ENCODE data around the gene TAT.
A peak's percentile ranks its signal among the peaks of the same experiment; 100 is the strongest.
"Not testable (repeated sequence)": the region's sequence is repeated elsewhere in the genome, so short reads cannot be mapped to it uniquely, and the experiment has no call there.

The TAT gene

GRCh38 chr16:71576971-71577370 lies at the start of gene TAT:
TAT (minus strand) TSS chr16:71577092; CDS start chr16:71576415, 677 bp downstream.
- no peak for DNase-seq

- no peak for DNase-seq
These were observed 49.3 kb upstream of the TAT start, which contains the start of gene MARVELD3 for GRCh38 chr16:71626018-71626857. MARVELD3 (plus strand) TSS chr16:71626184; CDS start chr16:71626230, 46 bp downstream.

DNA sequence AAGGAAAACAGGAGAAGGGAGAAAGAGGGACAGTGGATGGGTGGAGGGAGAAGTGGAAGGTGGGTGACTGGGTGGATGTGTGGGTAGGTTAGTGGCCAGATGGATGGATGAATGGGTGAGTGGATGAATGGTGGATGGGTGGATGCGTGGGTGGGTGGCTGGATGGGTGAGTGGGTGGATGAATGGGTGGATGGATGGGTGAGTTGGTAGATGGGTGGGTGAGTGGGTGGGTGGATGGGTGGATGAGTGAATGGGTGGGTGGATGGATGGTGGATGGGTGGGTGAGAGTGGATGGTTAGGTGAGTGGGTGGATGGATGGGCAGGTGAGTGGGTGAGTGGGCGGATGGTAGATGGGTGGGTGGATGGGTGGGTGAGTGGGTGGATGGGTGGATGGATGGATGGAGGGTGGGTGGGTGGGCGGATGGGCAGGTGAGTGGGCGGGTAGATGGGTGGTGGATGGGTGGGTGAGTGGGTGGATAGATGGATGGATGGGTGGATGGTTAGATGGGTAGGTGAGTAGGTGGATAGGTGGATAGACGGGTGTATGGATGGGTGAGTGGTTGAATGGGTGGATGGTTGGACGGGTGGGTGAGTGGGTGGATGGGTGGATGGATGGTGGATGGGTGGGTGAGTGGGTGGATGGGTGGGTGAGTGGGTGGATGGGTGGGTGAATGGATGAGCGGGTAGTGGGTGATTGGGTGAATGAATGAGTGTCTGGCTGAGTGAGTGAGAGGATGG lies 48.4 kb upstream of the TAT start:
- no peak for DNase-seq

DNA sequence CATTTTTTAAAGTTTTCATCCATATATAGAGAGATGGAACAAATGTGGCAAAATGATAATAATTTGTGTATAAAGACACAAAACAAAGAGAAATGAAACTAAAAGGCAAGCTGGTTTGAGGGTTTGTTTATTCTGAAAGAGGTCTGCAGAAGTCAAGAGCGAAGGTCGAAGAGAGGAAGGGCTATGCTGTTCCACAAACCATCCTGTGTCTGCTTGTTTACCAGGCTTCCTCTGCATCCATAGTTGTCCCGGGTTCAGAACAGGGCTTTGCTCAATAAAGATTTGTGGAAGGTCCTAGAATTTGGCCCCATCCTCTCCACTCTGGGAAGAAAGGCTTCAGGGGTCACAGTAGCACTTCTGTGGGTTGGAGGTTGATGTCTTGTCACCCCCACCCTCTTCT lies 46.7 kb upstream of the TAT start:
- no peak for DNase-seq

GRCh38 chr16:71622088-71622487 lies 45.2 kb upstream of the TAT start:
- DNase-seq = no peak

DNA sequence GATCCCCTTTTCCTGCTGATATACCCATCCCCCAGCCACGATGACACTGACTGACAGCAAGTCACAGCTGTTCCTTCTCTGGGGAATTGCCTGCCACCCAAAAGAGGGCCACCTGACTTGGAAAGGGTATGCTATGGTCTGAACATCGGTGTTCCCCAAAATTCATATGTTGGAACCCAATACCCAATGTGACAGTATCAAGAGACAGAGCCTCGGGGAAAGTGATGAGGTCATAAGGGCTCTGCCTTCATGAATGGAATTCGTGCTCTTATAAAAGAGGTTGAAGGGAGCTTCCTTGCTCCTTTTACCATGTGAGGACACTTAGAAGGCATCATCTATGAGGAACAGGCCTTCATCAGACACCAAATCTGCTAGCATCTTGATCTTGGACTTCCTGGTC lies 41.5 kb upstream of the TAT start:
- DNase-seq = no peak

DNA sequence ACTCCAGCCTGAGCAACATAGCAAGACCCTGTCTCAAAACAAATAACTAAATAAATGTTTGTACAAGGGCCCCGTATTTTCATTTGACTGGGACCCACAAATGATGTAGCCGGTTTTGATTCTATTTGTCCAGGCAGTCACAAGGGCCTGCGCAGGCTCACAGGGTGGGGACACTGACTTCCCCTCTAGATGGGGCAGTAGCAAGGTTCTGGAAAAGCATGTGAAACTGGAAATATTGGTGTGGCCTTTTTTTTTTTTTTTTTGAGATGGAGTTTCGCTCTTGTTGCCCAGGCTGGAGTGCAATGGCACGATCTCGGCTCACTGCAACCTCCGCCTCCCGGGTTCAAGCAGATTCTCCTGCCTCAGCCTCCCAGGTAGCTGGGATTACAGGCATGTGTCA lies 38.1 kb upstream of the TAT start:
- not testable (repeated sequence) for DNase-seq

GRCh38 chr16:71610936-71611871 lies 34.3 kb upstream of the TAT start:
- peak; percentile 47 for DNase-seq

- no peak for DNase-seq
These were observed 33.6 kb upstream of the TAT start for GRCh38 chr16:71610447-71610846.

GRCh38 chr16:71609066-71609465 lies 32.2 kb upstream of the TAT start:
- no peak for DNase-seq

DNA sequence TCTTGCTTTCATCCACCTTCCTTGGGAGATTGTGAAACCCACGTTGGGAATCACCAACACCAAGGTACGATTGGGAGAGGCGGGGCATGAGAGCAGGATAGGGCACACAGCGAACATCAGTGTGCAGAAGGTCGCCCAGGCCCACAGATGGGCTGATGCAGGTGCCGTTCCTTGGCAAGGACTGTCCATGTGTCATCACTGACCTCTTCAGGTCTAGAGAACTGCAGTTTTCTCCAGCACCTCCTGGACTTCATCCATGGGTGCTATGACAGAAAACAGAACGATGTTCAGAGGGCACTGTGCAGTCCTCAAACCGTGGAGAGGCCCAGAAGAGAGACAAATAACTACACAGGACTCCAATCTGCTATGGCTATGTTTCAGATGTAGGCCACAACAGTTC lies 23.9 kb upstream of the TAT start:
- no peak for DNase-seq

DNA sequence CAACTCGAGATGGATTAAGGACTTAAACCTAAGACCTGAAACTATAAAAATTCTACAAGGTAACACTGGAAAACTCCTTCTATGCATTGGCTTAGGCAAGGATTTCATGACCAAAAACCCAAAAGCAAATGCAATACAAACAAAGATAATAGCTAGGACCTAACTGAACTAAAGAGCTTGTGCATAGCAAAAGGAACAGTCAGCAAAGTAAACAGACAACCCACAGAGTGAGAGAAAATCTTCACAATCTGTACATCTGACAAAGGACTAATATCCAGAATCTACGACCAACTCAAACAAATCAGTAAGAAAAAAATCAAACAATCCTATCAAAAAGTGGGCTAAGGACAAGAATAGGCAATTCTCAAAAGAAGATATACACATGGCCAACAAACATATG lies 21.5 kb upstream of the TAT start:
- DNase-seq = not testable (repeated sequence)

GRCh38 chr16:71595340-71595826 lies 18.5 kb upstream of the TAT start:
- DNase-seq = not testable (repeated sequence)

- no peak for DNase-seq
These were observed 17.2 kb upstream of the TAT start for GRCh38 chr16:71594000-71594646.

GRCh38 chr16:71593048-71593999 lies 16.4 kb upstream of the TAT start:
- DNase-seq = no peak

- no peak for DNase-seq
These were observed 15.0 kb upstream of the TAT start for GRCh38 chr16:71591917-71592316.

DNA sequence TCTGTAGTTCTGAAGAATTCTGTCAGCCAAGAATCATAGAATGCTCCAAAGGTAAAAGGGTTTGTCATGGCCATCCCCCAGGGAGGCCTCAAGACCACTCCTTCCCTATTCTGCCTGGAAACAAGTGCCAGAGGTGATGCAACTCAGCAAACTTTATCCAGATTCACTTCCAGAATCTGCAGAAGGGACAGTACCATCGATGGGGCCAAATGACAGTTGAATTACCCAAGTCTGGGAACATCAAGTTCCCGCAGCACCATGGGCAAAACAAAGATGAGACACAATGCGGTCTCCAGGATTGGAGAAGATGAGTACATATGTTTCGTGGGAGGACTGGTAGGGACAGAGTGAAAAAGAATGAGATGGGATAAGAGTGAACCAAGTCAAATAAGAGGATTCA lies 13.7 kb upstream of the TAT start:
- DNase-seq = no peak

DNA sequence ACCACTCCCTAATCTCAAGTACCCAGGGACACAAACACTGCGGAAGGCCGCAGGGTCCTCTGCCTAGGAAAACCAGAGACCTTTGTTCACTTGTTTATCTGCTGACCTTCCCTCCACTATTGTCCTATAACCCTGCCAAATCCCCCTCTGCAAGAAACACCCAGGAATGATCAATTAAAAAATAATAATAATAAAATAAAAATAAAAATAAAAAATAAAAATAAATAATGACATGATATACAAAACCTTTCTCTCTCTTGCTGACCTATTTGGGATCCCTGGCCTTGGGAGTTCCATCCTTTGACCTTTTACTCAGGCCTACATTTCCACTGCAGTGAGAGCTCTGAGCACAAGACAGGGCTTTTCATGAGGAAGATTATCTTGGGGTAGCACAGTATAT lies 13.2 kb upstream of the TAT start:
- not testable (repeated sequence) for DNase-seq

DNA sequence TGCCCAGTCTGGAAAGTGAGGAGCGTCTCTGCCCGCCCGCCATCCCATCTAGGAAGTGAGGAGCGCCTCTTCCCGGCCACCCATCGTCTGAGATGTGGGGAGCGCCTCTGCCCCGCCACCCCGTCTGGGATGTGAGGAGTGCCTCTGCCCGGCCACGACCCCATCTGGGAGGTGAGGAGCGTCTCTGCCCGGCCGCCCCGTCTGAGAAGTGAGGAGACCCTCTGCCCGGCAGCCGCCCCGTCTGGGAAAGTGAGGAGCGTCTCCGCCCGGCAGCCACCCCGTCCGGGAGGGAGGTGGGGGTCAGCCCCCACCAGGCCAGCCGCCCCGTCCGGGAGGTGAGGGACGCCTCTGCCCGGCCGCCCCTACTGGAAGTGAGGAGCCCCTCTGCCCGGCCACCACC lies 12.4 kb upstream of the TAT start:
- not testable (repeated sequence) for DNase-seq

GRCh38 chr16:71585318-71585703 lies 8.4 kb upstream of the TAT start:
- no peak for DNase-seq
